ENCODE measurements around the gene RNPS1.

RNPS1 gene

DNA sequence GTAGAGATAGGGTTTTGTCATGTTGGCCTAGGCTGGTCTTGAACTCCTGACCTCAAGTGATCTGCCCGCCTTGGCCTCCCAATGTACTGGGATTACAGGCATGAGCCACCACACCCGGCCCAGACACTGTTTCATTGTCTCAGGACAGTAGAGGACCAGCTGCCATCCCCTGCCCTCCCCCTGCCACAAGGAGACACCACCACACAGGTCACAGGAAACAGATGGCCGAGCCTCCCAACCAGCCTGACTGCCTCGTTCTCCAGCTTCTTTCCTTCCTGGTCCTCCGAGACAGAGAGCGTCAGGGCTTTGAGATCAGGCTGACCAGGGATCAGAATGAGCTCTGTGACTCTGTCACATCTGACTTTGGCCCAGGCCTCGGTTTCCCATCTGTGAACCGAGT lies 20.8 kb upstream of the RNPS1 start:
- no peak for TF ChIP-seq ARNT (IDR thresholded peaks at IDR 0.05)
- no peak for DNase-seq (ENCODE audit: extremely low spot score)
- ChIA-PET CTCF (no interaction called here), POLR2A (interaction anchor here (1.6 to 1.8 kb wide), 2 partner anchors 10 to 20 kb away, joined by 4 to 5 read pairs; no protein-coding TSS in a partner anchor)

DNA sequence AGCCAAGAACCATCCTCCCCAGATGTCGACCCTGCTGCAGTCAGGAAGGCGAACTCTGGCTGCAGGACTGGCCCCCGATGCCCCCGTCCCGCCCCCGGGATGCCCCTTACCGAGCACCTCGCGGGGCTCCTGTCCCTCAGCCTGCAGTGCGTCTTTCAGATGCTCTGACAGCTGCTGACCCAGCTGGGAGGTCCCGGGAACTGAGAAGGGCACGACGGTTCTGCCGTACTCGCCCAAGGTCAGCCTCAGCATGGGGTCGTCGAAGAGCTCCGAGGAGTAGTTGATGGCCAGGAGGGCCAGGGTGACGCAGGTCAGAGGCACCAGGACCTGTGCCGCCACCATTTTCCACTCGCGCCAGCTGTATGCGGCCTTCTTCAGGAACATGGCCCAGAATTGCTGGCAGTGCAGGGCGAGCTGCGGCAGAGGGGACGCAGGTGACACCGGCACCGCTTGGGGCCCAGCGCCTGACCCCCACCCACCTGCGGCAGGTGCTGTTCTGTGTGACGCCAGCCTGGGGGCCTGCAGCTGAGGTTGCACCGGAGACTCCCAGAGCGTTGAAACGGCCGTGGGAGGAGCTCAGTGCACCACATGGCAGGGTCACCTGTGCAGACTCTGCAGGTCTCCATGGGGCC lies 20.1 kb upstream of the RNPS1 start:
- TF ChIP-seq FOXA1 (IDR thresholded peaks at IDR 0.05): no peak
- DNase-seq (ENCODE audit: extremely low spot score): no peak
- CTCF ChIA-PET: no interaction called here
- POLR2A ChIA-PET: interaction anchor here (1.6 to 1.8 kb wide), 2 partner anchors 9 to 19 kb away, joined by 4 to 5 read pairs; no protein-coding TSS in a partner anchor

DNA sequence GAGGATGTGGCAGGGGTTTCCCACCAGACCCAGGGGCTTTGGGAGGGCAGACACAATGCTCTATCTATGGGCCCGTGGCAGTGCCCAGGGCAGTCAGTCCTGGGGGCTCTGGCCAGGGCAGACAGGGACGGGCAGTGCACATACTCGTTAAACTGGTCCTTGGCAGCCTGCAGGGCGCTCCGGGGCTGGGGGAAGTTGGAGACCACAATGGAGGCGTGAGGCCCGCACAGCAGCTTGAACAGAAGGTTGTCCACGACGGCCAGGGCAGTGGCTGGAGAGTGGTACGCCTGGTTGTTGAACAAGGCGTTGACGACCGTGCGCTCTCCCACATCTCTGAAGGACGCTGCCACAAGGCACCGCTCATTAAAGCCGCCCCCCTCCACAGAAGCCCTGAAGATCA lies 18.6 kb upstream of the RNPS1 start:
- TF ChIP-seq TARDBP (IDR thresholded peaks at IDR 0.05): no peak
- TF ChIP-seq, protein P1, sequence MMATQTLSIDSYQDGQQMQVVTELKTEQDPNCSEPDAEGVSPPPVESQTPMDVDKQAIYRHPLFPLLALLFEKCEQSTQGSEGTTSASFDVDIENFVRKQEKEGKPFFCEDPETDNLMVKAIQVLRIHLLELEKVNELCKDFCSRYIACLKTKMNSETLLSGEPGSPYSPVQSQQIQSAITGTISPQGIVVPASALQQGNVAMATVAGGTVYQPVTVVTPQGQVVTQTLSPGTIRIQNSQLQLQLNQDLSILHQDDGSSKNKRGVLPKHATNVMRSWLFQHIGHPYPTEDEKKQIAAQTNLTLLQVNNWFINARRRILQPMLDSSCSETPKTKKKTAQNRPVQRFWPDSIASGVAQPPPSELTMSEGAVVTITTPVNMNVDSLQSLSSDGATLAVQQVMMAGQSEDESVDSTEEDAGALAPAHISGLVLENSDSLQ (IDR thresholded peaks at IDR 0.05): no peak
- TF ChIP-seq CTBP1 (IDR thresholded peaks at IDR 0.05; ENCODE audit: borderline replicate concordance): no peak
- no peak for TF ChIP-seq HDGF (IDR thresholded peaks at IDR 0.05; ENCODE audit: borderline replicate concordance)
- ChIA-PET POLR2A (no interaction called here), CTCF (no interaction called here)
- no peak for DNase-seq (ENCODE audit: extremely low spot score)

DNA sequence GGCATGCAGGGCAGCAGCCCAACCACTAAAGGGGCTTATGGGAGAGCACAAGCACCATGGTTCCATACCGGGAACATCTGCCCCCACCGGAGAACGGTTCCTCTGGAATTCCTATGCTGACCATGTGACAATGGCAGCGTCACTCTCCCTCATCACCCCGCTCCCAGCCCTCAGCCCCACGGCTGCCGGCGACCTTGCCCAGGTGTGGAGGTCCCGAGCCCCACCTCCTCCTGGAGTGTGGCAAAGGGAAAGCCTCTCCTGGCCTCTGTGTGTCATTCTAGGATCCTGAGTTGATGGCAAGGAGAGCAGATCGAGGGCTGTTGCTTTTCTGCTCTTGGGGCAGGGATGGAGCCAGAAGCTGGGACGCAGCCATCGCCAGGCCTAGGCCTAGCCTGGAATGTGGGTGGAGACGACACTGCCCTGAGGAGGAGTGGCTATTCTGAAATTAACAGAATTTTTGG lies 17.8 kb upstream of the RNPS1 start:
- POLR2A ChIA-PET: no interaction called here
- CTCF ChIA-PET: no interaction called here

DNA sequence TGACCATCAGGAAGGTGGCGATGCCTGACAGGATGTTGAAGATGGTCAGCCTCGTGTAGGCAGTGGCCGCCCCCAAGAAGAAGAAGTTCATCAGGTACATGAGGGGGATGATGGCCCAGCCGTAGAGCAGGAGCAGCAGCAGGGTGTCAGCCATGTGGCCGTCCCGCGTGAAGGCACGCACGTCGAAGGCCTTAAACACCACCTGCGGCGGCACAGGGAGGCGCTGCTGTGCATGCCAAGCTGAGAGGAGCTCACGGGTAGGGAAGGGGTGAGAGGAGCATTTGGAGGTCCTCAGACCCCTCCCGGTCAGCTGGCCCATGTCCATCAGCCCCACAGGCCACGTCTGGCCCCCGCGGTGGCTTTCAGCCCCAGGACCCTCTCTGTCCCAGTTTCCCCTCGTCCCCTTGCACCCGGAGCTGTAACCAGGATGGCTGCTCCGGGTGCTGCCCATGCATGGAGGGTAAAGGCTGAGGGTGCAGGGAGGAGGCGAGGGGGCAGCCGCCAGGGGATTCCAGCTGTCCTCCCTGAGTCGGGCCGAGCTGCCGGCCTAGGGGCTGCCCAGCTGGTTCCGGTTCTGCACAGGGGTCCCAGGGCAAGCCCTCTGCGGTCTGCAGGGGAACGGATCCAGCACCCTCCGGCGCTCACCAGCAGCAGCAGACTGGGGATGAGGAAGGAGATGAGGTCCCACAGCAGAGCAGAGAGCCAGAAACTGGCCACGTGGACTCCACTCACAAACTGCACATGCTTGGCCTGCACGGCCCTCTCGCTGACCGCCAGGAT lies 17.1 kb upstream of the RNPS1 start:
- POLR2A ChIA-PET: no interaction called here
- no peak for TF ChIP-seq CTBP1 (IDR thresholded peaks at IDR 0.05; ENCODE audit: borderline replicate concordance)
- no peak for TF ChIP-seq FOXA1 (IDR thresholded peaks at IDR 0.05)
- TF ChIP-seq NFRKB (IDR thresholded peaks at IDR 0.05): no peak
- TF ChIP-seq BHLHE40 (IDR thresholded peaks at IDR 0.05; ENCODE audit: borderline replicate concordance): no peak
- no peak for TF ChIP-seq SUZ12 (IDR thresholded peaks at IDR 0.05)
- TF ChIP-seq FOXK2 (IDR thresholded peaks at IDR 0.05): no peak
- TF ChIP-seq, protein P1 (IDR thresholded peaks at IDR 0.05): no peak
- TF ChIP-seq ELF4 (IDR thresholded peaks at IDR 0.05): no peak
- TF ChIP-seq ARNT (IDR thresholded peaks at IDR 0.05): no peak
- no peak for TF ChIP-seq FOXM1 (IDR thresholded peaks at IDR 0.05; ENCODE audit: borderline replicate concordance)
- TF ChIP-seq TARDBP (IDR thresholded peaks at IDR 0.05): no peak
- TF ChIP-seq LEF1 (IDR thresholded peaks at IDR 0.05; ENCODE audit: borderline replicate concordance): no peak
- no peak for TF ChIP-seq SP1 (IDR thresholded peaks at IDR 0.05)
- TF ChIP-seq L3MBTL2 (conservative IDR thresholded peaks at IDR 0.05): no peak
- TF ChIP-seq HDGF (IDR thresholded peaks at IDR 0.05; ENCODE audit: borderline replicate concordance): no peak
- no peak for TF ChIP-seq ZNF384 (IDR thresholded peaks at IDR 0.05)
- CTCF ChIA-PET: no interaction called here
- DNase-seq (ENCODE audit: extremely low spot score): no peak

More for the DNA sequence above, 17.8 kb upstream of the RNPS1 start:
- TF ChIP-seq SP1 (IDR thresholded peaks at IDR 0.05): no peak
- no peak for TF ChIP-seq BHLHE40 (IDR thresholded peaks at IDR 0.05; ENCODE audit: borderline replicate concordance)
- TF ChIP-seq FOXK2 (IDR thresholded peaks at IDR 0.05): no peak
- TF ChIP-seq CTBP1 (IDR thresholded peaks at IDR 0.05; ENCODE audit: borderline replicate concordance): no peak
- no peak for TF ChIP-seq NFRKB (IDR thresholded peaks at IDR 0.05)
- no peak for TF ChIP-seq ARNT (IDR thresholded peaks at IDR 0.05)
- TF ChIP-seq ZNF384 (IDR thresholded peaks at IDR 0.05): no peak
- TF ChIP-seq HDGF (IDR thresholded peaks at IDR 0.05; ENCODE audit: borderline replicate concordance): no peak
- no peak for TF ChIP-seq TARDBP (IDR thresholded peaks at IDR 0.05)
- TF ChIP-seq FOXA1 (IDR thresholded peaks at IDR 0.05): no peak
- TF ChIP-seq L3MBTL2 (conservative IDR thresholded peaks at IDR 0.05): no peak
- TF ChIP-seq LEF1 (IDR thresholded peaks at IDR 0.05; ENCODE audit: borderline replicate concordance): no peak
- no peak for TF ChIP-seq ELF4 (IDR thresholded peaks at IDR 0.05)
- no peak for DNase-seq (ENCODE audit: extremely low spot score)

DNA sequence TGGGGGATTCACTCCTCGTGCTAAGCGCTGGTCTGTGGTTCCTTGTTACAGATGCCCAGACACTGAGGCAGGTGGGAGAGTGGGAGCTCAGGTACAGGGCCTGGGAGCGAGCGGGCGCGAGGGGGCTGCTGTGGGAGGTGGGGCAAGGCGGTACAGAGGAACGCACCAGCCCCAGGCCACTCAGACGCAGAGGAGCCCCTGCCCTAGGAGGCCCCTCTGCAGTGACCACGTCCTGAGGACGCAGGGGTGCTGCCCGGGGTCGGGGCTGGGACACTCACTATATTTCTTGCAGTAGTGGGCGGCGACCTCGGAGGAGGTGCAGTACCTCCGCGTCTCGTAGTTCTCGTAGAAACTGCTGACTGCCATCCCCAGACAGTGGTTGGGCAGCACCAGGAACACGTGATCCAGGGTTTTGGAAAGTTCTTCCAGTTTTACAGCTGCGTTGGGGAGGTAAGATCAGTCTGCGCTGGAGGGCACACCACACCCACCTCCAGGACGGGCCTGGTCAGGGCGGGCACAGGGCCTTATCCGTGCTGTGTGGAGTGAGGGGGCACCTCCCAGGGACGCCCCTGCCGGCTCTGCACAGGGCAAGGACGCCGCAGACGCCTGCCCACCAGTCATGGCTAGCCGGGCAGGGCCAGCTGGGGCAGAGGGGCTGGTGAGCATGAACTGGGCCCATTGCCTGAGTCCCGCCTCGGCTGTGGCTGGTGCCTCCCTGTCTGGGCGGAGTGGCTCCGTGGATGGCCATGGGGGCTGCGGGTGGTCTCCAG lies 16.3 kb upstream of the RNPS1 start:
- ChIA-PET CTCF (no interaction called here), POLR2A (no interaction called here)
- TF ChIP-seq SP1 (IDR thresholded peaks at IDR 0.05) (no peak), TARDBP (IDR thresholded peaks at IDR 0.05) (no peak), ZNF384 (IDR thresholded peaks at IDR 0.05) (no peak), FOXM1 (IDR thresholded peaks at IDR 0.05; ENCODE audit: borderline replicate concordance) (no peak), FOXK2 (IDR thresholded peaks at IDR 0.05) (no peak), NFRKB (IDR thresholded peaks at IDR 0.05) (no peak), BHLHE40 (IDR thresholded peaks at IDR 0.05; ENCODE audit: borderline replicate concordance) (no peak), ELF4 (IDR thresholded peaks at IDR 0.05) (no peak), FOXA1 (IDR thresholded peaks at IDR 0.05) (no peak), ARNT (IDR thresholded peaks at IDR 0.05) (no peak), HDGF (IDR thresholded peaks at IDR 0.05; ENCODE audit: borderline replicate concordance) (no peak), L3MBTL2 (conservative IDR thresholded peaks at IDR 0.05) (no peak), LEF1 (IDR thresholded peaks at IDR 0.05; ENCODE audit: borderline replicate concordance) (no peak), CTBP1 (IDR thresholded peaks at IDR 0.05; ENCODE audit: borderline replicate concordance) (no peak)
- TF ChIP-seq, protein P1 (IDR thresholded peaks at IDR 0.05): no peak

More for the DNA sequence above, 16.3 kb upstream of the RNPS1 start:
- no peak for DNase-seq (ENCODE audit: extremely low spot score)

Measured in HEK293T (cell line).